Activated CD8-positive, alpha-beta memory T cell treated with anti-CD3 and anti-CD28 coated beads for 36 hours (primary cell): ENCODE data around the gene RFLNA. TPM values are rescaled to one million over a fixed set of nuclear protein-coding genes. Genes with fewer than 3 reads are reported as not detected.

Experiments used
- CTCF ChIA-PET: fragments of 350-600 bp; sonication (Branson Sonifier 250); formaldehyde crosslinking; loops from one replicate; lab custom pipeline; 2021; ENCODE audit warnings: antibody characterized with exemption; lab: Charles Lee
- POLR2A ChIA-PET: fragments of 350-600 bp; sonication (Branson Sonifier 250); formaldehyde crosslinking; loops from one replicate; lab custom pipeline; 2021; ENCODE audit warnings: antibody characterized with exemption; lab: Charles Lee
- total RNA-seq, 2 experiments: library from RNA; stranded (reverse); gene quantifications; one replicate each; pipeline ENCODE4 v1.2.3, GENCODE V29; 2021

Gene RFLNA
- total RNA-seq, 2 experiments from 2014 or later, result not detected

GRCh38 chr12:124328116-124328515 is 33.2 kb downstream of the RFLNA start:
- ChIA-PET POLR2A (no interaction called here), CTCF (interaction anchor here (0.6 kb wide), 1 partner anchor 92 kb away, joined by 3 read pairs; no protein-coding TSS in a partner anchor)

- ChIA-PET CTCF (no interaction called here), POLR2A (no interaction called here)
These were observed 33.7 kb downstream of the RFLNA start for GRCh38 chr12:124328636-124329035.

DNA sequence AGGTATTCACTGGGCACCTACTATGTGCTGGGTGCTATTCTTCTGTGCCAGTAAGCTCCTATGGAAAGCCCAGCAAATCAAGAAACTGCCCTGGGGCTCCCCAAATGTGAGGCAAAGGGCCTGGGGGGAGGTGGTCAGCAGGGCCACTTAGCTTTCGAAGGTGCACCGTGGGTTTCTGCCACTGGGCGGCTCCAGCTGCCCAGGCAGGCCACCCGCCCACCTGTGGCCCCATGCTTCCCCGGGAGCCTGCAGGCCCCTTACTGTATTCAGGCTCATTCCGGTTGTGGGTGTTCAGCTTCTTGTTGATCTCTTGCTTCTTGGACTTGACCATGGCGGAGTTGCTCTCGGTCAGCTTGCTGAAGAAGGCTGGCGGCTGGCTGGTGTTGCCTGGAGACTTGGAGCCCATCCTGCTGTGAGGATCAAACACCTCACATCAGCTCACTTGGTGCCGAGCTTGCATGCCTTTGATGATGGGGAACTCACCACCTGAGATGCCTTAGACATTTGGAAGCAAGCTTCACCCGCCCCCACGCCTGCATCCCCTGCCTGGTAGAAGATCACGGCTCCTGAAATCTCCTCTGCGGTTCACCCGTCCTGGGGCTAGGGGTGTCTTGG is 37.3 kb downstream of the RFLNA start:
- POLR2A ChIA-PET, result interaction anchor here (0.5 kb wide), 1 partner anchor 53 kb away, joined by 3 read pairs; no protein-coding TSS in a partner anchor

GRCh38 chr12:124332900-124333299 is 38.0 kb downstream of the RFLNA start:
- POLR2A ChIA-PET, result no interaction called here
- CTCF ChIA-PET, result no interaction called here

More for the DNA sequence above, 37.3 kb downstream of the RFLNA start:
- CTCF ChIA-PET, result no interaction called here

DNA sequence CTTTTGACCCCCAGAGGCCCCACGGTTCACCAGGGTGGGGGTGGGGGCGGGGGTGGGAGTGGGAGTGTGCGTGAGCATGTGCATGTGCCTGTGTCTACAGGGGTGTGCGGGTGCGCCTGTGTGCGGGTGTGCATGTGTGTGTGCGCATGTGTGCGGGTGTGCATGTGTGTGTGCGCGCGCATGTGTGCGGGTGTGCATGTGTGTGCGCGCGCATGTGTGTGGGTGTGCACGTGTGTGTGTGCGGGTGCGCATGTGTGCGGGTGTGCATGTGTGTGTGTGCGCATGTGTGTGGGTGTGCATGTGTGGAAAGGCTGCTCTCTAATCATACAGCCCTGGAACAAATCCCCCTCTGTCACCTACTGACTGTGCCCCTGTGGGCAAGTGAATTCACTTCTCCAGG is 38.8 kb downstream of the RFLNA start:
- POLR2A ChIA-PET, result no interaction called here
- CTCF ChIA-PET, result no interaction called here

DNA sequence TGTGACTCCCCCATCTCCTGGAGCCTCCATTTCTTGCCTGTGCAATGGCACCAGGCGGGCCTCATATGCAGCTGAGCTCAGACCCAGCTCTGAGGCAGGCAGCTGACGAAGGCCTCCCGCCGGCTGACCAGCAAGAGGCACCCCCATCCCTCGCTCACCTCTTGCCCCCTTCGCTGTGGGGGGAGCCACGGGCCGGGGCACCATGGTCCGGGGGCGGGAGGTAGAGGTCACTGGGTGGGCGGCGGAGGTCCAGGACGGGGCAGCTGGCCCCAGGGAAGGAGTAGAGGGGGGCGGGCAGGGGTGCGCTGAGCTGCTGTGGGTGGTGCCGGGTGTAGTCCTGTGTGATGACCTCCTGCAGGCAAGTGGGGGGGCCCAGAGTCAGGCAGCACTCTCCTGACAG is 39.4 kb downstream of the RFLNA start:
- CTCF ChIA-PET, result no interaction called here
- POLR2A ChIA-PET, result interaction anchor here (0.6 kb wide), 1 partner anchor 408 kb away, joined by 3 read pairs; no protein-coding TSS in a partner anchor

- POLR2A ChIA-PET, result interaction anchor here (0.6 kb wide), 1 partner anchor 409 kb away, joined by 3 read pairs; no protein-coding TSS in a partner anchor
- CTCF ChIA-PET, result no interaction called here
These were observed 40.1 kb downstream of the RFLNA start for GRCh38 chr12:124334976-124335375.

DNA sequence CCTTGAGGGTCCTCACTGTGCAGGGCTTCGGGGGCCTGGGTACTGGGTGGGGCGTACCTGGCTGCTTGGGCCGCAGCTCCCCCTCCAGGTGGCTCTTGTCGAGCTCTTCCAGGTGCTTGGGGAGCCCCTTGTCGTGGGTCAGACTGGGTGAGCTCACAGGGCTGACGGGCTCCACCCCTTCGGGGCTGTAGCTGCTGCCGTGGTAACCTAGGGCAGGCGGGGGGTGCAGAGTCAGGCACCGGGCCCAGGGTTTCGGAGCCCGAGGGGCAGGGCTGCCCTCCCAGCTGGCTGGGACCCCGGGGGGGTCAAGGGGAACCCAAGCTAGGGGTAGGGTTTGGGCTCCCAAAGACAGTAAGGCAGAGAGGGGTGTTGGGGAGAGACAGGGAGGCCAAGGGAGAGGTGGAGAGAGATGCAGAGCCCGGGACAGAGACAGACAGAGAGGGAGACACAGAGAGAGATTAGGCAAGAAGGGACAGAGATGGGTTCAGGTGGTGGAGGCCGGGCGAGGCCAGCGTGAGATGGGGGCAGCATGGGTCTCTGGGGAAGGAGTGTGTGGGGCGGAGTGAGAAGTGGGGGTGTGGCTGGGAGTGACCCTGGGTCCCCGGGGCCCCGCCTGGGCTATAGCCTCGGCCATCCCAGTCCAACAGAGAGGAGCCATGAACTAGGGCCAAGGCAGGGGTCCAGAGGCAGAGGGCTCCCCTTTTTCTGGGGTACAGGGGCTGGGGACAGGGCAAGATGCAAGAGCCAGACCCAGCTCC is 40.7 kb downstream of the RFLNA start:
- ChIA-PET POLR2A (no interaction called here), CTCF (no interaction called here)

- ChIA-PET CTCF (no interaction called here), POLR2A (no interaction called here)
These were observed 41.2 kb downstream of the RFLNA start for GRCh38 chr12:124336184-124336437.

DNA sequence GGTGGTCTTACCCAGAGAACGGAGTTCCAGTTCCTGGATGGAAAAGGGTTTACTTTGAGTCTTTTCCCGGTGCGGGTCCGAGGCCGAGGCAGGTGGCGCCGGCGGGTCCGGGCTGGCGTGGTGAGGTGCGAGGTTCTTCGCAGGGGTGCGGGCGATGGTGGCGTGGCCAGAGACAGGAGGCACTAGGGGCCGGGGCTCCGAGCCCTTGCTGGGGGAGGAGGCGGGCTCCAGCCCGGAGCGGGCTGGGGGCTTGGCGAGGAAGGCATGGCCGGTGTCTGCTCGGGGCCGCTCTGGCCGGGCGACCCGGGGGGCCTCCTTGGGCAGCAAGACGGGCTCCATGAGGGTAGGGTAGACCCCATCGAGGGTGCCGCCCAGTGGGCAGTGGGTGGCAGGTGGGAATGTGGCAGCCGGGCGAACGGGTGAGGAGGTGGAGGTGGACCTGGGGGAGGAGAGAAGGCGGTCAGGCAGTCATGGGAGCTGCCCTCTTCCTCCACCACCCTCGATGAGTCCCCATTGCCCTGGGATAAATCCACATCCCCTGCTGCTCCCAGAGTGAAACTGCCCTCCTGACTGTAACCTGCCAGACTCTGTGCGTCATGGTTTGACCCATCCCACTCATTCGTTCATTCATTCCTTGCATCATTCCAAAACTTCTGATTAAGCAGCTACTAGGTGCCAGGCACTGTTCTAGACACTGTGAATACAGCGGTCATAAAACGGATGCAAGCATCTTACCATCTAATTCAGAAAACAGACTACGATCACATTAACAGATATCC is 42.0 kb downstream of the RFLNA start:
- CTCF ChIA-PET, result no interaction called here
- POLR2A ChIA-PET, result no interaction called here

GRCh38 chr12:124337622-124338021 is 42.7 kb downstream of the RFLNA start:
- POLR2A ChIA-PET, result no interaction called here
- CTCF ChIA-PET, result no interaction called here

GRCh38 chr12:124338448-124338847 is 43.6 kb downstream of the RFLNA start:
- POLR2A ChIA-PET, result no interaction called here
- CTCF ChIA-PET, result no interaction called here

GRCh38 chr12:124338876-124339603 is 44.1 kb downstream of the RFLNA start:
- CTCF ChIA-PET, result no interaction called here
- POLR2A ChIA-PET, result no interaction called here

DNA sequence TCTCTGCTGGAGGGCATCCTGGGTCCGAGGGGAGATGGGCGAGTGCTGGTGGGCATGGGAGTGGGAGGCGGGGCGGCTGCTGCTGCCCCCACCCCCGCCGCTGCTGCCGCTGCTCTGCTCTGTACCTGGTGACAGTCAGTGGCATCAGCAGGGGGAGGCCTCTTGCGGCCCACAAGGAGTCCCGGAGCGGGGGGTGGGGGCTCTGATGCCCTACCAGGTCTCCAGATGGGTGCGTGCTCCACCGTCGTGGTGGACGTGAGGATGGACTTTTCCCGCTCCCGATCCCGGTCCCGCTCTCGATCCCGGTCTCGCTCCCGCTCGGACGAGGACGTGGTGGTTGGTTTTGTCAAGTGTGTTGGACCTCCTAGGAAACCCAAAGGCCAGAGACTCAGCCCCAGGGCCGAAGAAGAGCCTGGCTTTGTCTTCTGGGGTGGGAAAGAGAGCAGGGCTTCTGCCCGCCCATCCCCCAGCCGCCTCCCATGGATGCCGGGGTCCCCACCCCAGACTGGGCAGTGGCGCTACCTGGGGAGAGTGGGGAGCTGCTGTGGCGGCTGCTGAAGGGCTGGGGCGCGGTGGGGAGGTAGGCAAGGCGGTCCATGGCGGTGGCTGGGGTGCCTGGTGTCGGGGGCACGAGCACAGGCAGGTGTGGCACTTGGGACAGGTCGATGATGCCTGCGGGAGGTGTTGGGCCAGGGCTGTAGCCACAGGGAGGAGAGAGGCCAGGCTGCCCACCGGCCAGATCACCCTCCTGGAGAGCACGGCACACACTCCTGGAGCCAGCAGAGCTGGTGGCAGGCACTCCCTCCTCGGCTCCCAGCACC is 45.4 kb downstream of the RFLNA start:
- ChIA-PET POLR2A (no interaction called here), CTCF (no interaction called here)

DNA sequence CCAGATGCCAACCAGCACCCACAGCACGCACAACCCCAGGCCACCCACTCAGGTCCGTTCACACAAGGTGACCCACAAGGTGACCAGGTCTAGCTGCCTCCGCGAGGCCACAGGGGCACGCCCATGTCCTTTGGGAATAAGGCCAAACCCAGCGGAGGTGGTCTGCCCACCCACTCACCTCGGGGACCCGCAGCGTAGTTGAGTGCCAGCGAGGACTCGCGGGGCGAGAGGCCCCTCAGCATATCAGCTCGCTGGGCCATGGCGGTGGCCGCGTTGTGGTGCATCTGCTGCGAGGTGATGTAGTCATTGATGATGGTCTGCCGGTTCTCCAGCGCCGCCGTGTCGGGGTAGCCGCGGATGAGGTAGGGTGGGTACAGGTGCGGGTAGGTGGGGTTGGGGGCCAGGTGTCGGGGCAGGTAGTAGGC is 46.8 kb downstream of the RFLNA start:
- ChIA-PET CTCF (no interaction called here), POLR2A (no interaction called here)

DNA sequence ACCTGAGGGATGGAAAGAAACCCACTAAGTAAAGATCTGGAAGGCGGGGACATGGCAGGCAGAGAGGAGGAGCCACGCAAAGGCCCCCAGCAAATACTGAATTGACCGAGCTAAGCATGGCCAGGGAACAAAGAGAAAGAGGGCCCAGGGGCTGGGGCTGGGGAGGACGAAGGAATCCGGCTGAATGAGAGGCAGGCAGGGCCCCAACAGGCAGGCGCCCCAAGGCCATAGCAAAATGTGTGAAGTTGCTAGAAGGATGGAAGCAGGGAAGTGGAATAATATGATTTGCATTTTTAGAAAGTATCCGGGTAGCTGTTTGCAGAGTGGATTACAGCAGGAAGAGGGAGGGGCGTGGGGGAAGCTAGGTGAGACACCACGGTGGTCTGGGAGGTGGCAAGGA is 49.1 kb downstream of the RFLNA start:
- ChIA-PET CTCF (no interaction called here), POLR2A (no interaction called here)

DNA sequence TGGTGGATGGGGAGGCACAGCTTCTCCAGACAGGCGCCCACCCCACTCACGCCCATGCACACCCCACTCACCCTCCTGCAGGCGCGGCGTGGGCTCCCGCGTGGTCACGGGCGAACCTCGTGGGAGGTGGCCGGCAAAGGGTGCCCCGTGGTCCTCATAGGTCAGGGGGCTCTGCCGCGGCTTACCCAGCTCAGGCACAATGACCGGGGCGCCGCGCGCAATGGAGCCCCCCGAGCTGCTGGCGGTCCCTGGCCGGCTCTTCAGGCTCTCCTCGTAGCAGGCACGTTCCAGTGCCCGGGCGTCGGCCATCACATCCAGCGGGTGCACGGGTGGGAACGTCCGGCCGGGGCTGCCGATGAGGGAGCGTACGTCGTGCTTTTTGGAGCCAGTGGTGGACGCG is 49.6 kb downstream of the RFLNA start:
- ChIA-PET CTCF (no interaction called here), POLR2A (no interaction called here)

- ChIA-PET POLR2A (no interaction called here), CTCF (no interaction called here)
These were observed 50.9 kb downstream of the RFLNA start for GRCh38 chr12:124345795-124346194.
